IPS DF 19.7 (cell line): Measurements from ENCODE around the gene TUSC1.
A peak's percentile ranks its signal among the peaks of the same experiment; 100 is the strongest.
"Not testable (repeated sequence)": the region's sequence is repeated elsewhere in the genome, so short reads cannot be mapped to it uniquely, and the experiment has no call there.

Experiments
- DNase-seq: peaks from one replicate; pipeline ENCODE4 v3.0.0-alpha.2; 2013; ENCODE audit warnings: low read depth, low spot score

Gene TUSC1

DNA sequence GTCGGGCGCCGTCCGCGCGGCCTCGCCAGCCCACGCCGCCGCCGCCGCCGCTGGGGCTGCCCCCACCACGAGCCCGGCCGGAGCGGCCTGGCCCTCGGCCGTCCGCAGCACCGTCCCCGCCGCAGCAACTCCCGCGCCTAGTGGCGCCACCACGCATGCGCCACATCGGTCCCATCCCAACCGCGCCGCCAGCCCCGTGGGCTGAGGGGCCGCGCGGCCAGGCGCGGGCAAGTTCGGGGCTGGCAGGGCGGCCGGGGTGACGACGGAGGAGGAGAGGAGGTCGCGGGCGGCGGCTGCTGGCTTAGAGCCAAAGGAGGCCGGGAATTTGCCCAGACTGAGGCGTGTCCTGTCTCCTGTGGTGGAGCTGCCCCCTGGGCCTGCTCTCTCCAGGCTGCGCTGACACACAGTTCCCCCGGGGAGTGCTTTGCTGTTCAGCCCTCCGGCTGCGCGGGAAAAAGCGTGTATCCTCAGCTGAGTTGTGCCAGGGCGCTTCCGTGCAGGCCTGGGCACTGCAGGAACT lies at the start of gene TUSC1:
TSS of gene TUSC1 (minus strand) at position 298 of the 520 bp plus-strand sequence. CDS start at position 166, 132 bp downstream.
- DNase-seq: no peak

DNA sequence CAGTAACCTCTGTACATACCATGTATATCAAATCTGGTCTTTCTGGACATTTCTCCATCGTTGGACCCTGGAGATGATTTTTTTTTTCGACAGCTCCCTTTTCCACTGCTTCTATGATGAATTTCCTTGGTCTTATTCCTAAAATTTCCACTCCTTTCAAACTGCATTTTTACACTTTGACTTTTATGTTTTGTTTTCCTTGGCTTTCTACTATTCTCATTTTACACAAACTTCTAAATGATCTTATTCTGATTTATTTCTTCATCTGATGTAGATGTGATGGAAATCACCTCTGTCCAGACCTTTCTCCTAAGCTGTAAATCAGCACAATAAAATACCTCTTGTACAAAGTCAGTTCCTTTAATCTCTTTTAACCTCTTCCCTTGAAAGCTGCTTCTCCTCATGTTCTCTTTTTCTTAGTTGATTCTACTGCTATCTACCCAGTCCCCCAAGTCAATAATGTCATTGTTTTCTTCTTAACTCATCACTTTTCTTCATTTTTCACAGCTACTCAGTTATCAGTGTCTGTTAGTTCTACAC lies 48.7 kb upstream of the TUSC1 start:
- no peak for DNase-seq

DNA sequence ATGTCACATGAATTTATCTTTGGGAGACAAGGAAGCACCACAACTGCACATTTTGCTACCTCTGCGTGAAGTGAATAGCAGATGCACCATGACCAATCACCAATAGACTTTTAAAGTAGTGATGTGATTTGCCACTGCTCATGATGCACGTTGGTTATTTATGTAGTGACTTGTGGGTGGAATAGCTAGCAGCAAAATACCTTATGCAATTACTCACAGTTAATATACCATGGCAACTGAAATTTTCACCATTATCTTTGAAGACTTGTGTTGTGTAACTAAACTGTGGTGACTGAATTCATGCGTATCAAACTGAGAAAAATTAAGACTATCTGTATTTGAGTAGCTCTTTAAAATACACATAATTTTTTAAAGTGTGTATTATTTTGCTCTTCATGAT lies 46.2 kb upstream of the TUSC1 start:
- no peak for DNase-seq

DNA sequence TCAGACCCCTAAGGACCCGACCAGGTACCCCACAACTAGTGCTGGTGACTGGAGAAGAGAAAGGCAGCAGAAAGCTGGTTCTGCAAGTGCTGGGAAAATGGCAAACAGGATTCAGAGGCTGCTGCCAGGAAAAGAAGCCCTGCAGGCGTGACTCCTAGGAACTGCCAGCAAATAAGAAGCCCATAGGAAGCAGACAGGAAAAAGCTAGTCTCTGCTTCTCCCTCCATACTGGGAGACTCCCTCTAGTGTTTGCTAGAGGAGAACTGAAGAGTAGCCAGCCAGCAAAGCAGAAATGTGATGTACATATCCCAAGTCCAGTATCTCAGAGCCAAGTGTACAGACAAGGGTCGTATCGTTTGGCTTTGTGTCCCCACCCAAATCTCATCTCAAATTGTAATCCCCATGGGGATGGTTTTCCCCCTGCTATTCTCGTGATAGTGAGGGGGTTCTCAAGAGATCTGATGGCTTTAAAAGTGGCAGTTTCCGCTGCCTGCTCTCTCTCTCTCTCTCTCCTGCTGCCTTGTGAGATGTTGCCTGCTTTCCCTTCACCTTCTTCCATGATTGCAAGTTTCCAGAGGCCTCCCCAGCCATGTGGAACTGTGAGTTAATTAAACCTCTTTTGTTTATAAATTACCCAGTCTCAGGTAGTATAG lies 38.1 kb upstream of the TUSC1 start:
- peak; percentile 57 for DNase-seq

DNA sequence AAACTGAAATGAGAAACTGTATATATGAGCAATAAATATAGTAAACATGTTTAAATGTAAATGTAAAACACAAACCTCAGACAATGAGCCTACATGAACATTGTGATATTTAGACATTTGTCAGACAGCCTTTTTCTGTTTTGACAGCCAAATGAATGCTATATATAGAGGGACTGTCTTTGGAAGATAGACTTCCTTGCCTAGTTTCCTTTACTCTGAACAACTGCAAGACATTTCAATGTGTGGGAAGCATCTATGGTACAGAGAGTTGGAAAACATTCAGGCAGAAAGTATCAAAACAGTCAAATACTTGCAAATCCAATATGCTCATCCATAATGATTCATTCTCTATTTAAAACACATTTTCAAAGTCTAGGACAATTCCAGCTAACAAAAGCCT lies 31.7 kb upstream of the TUSC1 start:
- no peak for DNase-seq

DNA sequence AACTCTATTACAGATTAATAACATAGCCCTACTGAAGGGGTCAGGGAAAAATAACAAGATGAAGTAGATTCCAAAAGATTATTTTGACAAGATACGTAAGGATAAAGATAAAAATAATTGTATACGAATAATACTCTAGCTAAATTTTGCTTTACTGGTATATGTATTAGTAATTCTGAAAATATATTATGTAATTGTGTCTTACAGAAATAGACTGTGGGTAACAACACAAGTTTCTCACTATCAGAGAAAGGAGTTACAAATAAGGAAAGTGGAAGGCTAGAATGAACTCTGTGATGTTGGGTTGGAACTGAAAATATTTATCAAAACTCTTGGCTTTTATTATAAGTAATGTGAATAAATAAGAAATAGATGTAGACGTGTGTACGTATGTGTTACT lies 26.6 kb upstream of the TUSC1 start:
- no peak for DNase-seq

DNA sequence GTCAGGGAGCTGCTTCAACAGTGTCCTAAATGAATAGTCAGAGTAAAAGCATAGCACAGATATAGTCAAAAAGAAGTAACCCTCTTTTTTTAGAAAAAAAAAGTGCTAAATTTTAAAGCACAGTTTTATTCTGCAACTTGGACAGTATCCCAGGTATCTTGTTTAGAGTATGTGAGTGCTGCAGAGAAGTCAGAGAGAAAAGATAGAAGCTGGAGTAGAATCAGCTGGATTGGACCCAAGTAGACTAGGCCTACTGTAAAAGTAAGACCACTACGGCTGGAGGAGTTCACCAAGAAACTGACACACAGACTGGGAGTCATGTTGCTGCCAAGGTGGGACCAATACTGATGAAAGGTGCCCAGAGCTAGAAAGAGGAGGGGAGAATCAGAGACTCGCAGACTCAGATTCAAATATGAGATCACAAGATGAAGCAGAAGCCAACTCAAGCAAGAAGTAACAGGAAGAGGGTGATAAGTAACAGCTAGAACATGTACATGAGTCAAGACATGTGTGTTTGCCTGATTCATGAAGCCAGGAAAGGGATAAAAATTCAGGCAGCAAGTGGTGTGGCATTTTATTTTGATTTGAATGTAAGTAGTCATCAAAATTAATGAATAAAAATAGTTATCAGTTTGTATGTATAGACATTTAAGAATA lies 25.6 kb upstream of the TUSC1 start:
- no peak for DNase-seq

DNA sequence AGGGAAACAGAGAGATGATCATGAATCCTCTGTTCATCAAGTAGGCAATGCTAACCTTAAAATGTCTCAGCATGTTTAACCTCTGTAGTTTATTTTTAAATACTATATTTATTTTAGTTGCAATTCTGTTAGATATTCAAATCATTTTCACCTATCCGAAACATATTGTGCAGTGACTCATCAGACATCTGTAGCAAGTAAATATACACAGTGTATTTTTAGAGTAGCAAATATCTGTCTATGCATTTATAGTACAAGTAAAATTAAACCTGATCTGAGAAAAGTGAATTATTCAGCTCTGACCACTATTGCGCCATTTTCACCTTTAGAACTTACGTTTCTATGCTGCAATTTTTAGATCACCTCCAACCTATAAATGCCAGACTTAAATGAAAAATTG lies 24.3 kb upstream of the TUSC1 start:
- no peak for DNase-seq

DNA sequence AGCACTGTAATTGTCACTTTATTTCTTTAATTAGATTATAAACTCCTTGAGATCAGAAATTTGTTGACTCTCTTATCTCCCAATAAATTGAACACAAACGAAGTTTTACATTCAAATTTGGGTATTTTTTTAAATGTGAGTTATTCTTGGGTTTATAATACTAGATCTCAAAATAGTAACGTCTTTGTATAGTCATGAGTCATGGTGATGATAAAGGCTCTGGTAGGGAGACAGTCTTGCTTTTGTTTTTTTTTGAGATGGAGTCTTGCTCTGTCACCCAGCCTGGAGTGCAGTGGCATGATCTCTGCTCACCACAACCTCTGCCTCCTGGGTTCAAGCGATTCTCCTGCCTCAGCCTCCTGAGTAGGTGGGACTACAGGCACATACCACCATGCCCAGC lies 22.7 kb upstream of the TUSC1 start:
- DNase-seq: not testable (repeated sequence)

DNA sequence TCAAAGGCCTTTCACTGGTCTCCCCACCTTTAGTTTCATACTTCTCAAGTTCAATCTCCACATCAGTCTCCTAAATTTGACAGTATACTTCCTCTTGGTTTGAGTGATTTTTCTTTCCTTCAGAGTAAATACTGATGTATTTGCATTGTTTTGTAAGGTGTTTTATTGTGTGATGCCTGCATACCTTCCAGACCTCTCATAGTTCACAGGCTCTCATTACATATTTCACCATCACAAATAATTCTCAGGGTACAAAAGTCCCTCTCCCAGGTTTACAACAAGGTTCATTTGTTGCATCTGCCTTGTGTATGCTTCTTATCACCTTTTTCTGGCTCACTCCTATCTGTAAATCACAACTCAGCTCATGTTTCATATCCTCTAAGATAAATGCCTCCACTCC lies 22.2 kb upstream of the TUSC1 start:
- no peak for DNase-seq

DNA sequence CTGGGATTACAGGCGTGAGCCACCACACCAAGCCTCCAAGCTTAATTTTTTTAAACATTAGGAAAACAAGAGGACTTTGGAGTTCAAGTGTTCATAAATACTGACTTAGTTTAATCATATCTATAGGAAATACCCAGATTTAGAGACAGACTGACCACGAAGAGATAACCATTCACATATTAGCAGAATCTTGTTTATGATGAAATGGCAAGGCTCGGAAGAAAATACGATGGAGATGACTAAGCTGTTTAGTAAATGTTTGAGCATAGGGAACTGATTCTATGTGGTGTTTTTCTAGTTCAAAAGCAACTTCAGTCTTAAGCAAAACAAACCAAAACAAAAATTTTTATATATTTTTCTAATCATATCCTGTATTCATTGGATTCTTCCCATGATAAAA lies 13.5 kb upstream of the TUSC1 start:
- DNase-seq: no peak

DNA sequence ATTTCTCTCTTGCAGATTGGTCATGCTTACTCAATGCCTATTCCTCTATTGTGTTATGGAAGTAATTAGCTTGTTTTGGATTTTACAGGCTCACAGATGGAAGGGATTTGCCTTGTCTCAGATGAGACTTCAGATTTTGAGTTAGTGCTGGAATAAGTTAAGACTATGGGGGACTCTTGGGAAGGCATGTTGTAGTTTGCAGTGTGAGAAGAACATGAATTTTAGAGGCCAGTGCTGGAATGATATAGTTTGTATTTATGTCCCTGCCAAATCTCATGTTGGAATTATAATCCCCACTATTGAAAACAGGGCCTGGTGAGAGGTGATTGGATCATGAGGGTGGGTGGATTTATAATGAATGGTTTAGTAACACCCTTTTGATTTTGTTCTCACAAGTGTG lies 6.1 kb upstream of the TUSC1 start:
- DNase-seq: no peak

DNA sequence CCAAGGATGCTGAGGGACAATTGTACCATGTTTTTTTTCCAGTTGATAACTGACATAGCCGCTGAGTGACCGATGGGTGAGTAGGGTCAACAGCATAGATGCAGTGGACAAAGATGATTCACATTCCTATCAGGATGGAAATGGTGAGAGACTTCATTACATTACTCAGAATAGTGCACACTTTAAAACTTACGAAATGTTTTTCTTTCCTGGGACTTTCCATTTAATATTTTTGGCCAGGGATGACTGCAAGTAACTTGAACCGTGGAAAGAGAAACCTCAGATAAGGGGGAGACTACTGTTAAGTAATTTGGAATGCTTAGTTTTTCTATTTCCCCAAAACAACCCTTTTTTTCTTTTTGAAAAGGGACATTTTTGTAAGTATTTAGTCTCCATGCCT lies 3.0 kb upstream of the TUSC1 start:
- DNase-seq: no peak

DNA sequence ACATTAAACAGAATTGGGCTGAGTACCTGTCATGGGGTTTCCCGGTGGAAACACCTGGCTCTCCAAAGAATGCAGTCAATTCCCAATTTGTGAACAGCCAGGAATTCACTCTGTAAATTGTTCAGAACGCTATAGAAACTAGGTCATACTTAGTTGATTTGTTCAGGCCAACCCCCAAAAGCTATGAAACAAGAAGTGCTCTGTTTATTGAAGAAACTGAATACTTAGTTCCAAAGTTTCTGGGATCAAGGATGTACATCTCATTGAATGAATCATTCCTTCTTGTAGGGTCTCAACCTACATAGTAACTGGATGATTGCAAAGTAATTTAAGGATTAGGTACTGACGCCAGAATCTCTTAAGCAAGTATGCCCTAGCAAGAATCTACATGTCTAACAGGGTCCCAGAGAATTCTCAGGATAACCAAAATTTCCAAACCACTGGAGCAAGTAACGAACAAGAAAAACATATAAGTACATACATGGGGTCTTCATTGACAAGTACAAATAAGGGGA lies 659 bp upstream of the TUSC1 start:
- DNase-seq: no peak

DNA sequence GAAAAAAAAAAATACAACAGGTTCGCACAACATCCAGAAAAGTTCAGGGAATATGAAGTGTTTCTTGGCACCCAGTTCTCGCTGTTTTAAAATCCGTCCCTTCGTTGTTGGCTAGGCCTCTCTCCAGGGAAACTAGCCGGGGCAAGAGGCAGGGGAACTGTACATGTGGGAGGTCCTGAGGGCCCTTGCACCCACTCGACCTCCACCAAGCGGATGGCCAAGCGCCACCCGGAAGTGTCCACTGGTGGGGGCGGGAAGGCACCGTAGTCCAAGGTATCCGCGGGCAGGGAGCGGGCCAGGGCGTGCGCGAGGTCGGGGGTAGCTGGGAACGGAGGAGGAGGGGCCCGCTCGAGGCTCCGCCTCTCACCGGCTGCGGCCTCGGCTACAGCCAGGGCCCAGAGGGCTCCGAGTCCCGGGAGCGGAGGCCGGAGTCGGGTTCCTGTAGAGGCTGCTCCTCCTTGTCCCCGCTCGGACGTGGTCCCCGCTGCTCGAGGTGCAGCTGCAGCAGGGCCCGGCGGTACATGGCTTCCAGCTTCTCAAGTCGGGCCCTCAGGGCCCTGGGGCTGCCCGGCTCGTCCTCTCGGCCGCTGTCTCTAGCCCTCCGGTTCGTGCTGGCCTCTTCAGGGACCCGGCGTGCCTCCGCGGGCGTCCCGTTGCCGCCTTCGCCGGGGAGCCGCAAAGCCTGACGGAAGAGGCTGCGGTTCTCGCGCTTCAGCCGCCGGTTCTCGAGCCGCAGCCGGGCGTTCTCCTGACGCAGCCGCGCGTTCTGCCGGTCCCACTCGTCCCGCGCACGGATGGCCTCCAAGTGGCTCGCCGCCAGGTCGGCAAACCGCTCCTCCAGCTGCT lies 720 bp downstream of the TUSC1 start:
- no peak for DNase-seq

DNA sequence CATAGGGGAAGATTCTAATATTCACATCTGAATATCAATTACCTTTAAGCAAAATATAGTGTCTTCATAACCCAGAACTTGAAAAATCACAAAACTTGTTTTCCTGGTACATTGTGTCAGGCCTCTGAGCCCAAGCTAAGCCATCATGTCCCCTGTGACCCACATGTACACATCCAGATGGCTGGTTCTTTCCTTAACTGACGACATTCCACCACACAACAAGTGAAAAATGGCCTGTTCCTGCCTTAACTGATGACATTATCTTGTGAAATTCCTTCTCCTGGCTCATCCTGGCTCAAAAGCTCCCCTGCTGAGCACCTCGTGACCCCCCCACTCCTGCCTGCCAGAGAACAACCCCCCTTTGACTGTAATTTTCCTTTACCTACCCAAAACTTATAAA lies 2.4 kb downstream of the TUSC1 start:
- not testable (repeated sequence) for DNase-seq

DNA sequence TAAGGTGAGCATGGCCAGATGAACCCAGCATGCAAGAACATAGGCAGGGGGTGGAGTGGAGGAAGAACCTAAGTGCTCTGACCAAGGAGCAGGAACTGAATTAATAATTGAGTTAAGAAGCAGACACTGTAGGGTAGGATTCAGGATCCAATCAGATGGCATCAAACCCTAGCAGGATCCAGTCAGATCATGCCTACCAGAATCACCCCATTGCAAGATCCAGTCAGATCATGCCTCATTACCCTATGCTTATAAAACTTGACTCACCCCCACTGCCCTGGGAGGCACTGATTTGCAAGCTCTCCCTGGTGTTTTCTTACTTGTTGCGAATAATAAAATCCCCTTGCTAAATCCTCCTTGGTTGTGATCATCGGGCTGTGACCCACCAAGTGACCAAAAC lies 19.7 kb downstream of the TUSC1 start:
- no peak for DNase-seq

DNA sequence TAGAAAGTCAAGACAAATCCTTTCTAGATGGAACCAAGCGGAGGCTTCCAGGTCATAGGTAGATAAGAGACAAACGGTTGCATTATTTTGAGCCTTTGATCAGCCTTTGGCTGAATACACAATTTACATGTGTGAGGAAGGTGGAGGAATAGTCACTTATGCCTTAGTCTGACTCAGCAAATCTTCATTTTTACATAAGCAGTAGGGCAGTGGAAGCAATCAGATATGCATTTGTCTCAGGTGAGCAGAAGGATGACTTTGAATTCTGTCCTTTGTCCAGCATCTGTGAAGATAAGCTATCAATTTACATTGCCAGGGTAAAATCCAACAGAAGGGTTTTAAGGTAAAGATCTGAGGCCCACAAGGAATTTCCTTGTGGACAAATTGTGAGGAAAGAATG lies 23.8 kb downstream of the TUSC1 start:
- no peak for DNase-seq

DNA sequence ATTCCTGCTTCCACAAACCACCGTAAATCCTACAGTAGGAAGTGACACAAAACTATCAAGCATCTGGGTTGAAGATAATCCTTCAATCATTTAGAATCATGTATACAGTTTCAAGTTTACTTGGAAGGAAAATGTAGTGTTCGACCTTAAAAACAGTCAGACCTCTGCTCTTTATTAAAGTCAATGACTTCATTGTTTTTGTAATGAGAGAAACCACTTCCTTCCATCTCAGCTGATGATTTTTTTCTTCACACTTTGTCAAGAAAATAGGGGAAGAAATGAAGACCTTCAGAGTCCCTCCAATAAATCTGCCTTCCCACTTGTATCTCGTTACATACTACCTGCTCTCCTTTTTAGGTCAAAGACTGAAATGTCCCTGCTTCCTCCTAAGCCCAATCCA lies 30.1 kb downstream of the TUSC1 start:
- DNase-seq: no peak

DNA sequence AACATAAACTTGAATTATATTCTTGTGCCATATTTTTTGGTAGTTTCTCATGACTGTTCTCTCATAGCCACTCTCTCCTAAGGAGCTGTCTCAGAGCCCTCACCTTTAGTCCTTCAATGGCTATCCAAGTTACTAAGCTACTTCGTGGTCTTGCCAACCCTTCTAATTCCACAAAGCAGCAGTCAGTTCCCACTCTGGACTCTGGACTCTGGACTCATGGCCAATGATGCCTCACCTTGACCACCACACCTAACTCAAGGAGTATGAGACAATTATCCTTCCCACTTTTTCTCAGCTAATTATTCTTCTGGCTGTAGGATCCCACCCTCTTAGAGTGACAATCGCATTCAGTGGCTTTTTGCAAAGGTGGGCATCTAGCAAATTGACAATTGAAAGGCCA lies 42.2 kb downstream of the TUSC1 start:
- no peak for DNase-seq

DNA sequence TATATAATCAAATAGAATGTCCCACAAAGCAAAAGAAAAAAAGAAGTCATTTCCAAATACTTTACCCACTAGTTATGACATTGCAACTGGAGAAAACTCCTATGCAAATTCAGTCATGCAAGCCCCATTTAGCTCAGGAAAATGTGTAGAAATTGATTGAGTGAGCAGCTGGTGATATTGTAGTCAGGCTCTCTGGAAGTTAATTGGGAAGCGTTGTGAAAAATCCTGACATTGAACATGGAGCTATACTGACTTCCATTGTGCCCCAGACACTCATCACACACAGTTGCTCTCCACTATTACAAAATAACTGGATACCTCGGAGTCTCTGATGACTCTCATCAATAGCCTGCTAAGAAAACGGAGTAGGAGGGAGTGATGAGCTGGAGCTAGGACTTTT lies 49.0 kb downstream of the TUSC1 start:
- no peak for DNase-seq
